ENCODE data around the gene TMEM259. TPM values are rescaled to one million over a fixed set of nuclear protein-coding genes. Genes with fewer than 3 reads are reported as not detected.

Gene TMEM259
- total and polyA plus RNA-seq, 8 donors, result 74.2 to 154 (median 101) TPM

DNA sequence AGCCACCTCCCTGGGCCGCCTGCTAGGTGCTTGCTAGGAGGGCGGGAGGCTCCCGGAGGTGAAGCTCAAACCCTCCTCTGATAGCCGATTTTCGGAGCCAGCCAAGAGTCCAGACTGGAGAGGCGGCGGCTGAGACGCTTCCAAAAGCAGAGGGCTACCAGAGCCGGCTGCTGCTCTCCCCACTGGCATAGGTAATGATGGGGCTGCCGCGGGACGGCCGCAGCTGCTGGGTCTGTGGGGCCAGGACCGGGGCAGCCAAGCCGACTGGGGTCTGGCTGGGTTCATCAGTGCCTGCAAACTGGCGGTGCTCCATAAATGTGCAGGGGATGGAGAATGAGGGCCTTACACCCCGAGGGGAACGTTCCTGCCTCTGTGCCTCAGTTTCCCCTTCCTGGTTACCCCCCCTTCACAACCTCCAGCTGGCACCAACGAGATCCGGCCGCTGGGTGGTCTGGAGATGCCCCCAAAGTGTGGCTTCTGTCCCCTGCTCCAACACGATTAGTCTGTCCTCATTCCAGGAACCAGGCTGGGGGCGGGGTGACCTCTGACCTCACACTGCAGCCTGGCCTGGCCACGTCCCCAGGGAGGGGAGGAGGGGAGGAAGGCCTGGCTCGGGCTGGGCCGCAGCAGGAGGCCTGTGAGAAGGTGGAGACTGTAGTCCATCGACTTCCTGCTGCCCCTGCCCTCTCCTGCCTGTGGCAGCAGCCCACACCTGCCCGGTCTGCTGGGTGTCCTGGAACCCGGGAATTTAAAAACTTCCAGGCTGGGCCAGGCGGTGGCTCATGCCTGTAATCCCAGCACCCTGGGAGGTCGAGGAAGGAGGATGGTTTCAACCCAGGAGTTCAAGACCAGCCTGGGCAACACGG, 40.6 kb downstream of the TMEM259 start:
- Histone ChIP-seq H3K27me3 (no peaks in the 10 kb centered on the region), H3K9me3 (no peaks in the 10 kb centered on the region), H3K4me1 (peaks cover 7 to 33% of the 10 kb centered on the region in 2 donors), H3K36me3 (no peaks in the 10 kb centered on the region), H3K27ac (no peak overlapping the region), H3K4me3 (no peak overlapping the region)
- DNase-seq (peak in 1 of 4 donors; percentile 78), ATAC-seq (no peak)
- intact Hi-C loops (cut with DNase I), result loop anchor here (5.0 to 10.0 kb wide), 2 partner anchors 58 to 206 kb away; no protein-coding TSS in a partner anchor
- TF ChIP-seq, protein P1, sequence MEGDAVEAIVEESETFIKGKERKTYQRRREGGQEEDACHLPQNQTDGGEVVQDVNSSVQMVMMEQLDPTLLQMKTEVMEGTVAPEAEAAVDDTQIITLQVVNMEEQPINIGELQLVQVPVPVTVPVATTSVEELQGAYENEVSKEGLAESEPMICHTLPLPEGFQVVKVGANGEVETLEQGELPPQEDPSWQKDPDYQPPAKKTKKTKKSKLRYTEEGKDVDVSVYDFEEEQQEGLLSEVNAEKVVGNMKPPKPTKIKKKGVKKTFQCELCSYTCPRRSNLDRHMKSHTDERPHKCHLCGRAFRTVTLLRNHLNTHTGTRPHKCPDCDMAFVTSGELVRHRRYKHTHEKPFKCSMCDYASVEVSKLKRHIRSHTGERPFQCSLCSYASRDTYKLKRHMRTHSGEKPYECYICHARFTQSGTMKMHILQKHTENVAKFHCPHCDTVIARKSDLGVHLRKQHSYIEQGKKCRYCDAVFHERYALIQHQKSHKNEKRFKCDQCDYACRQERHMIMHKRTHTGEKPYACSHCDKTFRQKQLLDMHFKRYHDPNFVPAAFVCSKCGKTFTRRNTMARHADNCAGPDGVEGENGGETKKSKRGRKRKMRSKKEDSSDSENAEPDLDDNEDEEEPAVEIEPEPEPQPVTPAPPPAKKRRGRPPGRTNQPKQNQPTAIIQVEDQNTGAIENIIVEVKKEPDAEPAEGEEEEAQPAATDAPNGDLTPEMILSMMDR (IDR thresholded peaks at IDR 0.05), result no peak

DNA sequence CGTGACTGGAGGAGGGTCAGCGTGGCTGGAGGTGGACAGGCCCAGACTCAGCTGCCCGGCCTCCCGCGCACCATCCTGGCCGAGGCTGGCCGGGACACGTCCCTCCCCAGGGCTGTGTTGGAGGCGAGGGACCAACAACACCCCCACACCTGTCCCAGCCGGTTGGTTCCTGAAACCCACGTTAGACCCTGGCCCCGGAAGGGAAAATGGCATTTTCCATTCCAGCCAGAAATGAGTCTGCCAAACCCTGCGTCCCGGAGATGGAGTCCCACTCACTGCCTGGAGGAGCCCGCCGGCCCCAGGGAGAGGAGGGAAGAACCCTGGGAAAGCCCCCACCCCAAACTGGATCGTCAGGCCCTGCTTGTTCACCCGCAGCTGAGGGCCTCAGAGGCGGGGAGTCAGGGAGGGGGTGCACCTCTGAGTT, 41.6 kb downstream of the TMEM259 start:
- H3K4me1 ChIP-seq, result peaks cover 7 to 25% of the 10 kb centered on the region in 2 donors
- H3K27ac ChIP-seq, result no peak overlapping the region
- H3K36me3 ChIP-seq, result peaks cover 0 to 1% of the 10 kb centered on the region in 2 donors
- no peaks in the 10 kb centered on the region for H3K27me3 ChIP-seq
- no peak overlapping the region for H3K4me3 ChIP-seq
- TF ChIP-seq, protein P1 (IDR thresholded peaks at IDR 0.05), result no peak
- ATAC-seq (no peak), DNase-seq (peak in 2 of 4 donors; percentile 57 to 74)
- intact Hi-C loops (cut with DNase I), result no loop called here
- no peaks in the 10 kb centered on the region for H3K9me3 ChIP-seq

DNA sequence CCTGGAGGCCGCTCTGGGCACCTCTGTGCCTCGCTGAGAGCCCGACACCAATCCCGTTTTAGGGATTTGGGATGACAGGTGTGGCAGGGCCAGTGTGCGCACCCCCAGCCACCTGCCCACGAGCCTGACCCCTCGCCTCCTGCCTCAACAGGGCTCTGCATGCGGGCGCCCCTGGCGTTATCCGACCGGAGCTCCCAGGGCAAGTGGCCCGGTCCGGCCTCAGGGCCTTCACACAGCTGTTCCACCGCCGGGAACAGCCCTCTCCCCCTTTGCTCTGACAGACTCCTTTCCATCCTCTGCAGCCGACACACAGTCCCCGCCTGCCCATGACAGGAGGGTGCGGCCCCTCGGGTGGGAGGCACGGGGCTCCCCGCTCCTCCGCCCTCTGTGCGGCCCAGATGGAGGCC, 43.9 kb downstream of the TMEM259 start:
- H3K4me3 ChIP-seq, result no peak overlapping the region
- no peaks in the 10 kb centered on the region for H3K27me3 ChIP-seq
- TF ChIP-seq, protein P1 (IDR thresholded peaks at IDR 0.05), result no peak
- peaks cover 0 to 18% of the 10 kb centered on the region in 2 donors for H3K36me3 ChIP-seq
- H3K27ac ChIP-seq, result no peak overlapping the region
- DNase-seq, result no peak
- intact Hi-C loops (cut with DNase I), result no loop called here
- no peak for ATAC-seq
- peaks cover 0 to 5% of the 10 kb centered on the region in 2 donors for H3K4me1 ChIP-seq
- no peaks in the 10 kb centered on the region for H3K9me3 ChIP-seq

DNA sequence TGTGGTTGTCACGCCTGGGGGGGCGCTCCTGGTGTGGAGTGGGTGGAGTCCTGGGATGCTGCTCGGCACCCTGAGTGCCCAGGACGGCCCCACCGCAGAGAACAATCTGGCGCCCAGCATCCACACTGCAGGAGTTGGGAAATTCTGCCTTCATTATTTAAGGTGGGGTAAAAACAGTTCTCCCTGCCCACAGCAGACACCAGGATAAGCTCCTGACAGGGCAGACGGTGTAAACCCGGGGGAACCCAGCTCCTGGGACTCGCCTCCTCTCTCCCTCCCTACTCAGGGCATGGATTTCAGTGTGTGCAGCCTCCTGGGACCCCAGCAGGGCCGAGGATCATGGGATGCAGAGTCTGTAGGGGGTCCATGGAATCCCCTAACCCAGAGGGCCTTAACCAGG, 44.4 kb downstream of the TMEM259 start:
- Histone ChIP-seq H3K4me3 (no peak overlapping the region), H3K27me3 (no peaks in the 10 kb centered on the region), H3K36me3 (peaks cover 0 to 24% of the 10 kb centered on the region in 2 donors), H3K9me3 (peaks cover 0 to under 1% of the 10 kb centered on the region in 2 donors), H3K4me1 (peaks cover 0 to 5% of the 10 kb centered on the region in 2 donors), H3K27ac (no peak overlapping the region)
- no peak for ATAC-seq
- TF ChIP-seq, protein P1 (IDR thresholded peaks at IDR 0.05), result no peak
- intact Hi-C loops (cut with DNase I), result no loop called here
- DNase-seq, result no peak

DNA sequence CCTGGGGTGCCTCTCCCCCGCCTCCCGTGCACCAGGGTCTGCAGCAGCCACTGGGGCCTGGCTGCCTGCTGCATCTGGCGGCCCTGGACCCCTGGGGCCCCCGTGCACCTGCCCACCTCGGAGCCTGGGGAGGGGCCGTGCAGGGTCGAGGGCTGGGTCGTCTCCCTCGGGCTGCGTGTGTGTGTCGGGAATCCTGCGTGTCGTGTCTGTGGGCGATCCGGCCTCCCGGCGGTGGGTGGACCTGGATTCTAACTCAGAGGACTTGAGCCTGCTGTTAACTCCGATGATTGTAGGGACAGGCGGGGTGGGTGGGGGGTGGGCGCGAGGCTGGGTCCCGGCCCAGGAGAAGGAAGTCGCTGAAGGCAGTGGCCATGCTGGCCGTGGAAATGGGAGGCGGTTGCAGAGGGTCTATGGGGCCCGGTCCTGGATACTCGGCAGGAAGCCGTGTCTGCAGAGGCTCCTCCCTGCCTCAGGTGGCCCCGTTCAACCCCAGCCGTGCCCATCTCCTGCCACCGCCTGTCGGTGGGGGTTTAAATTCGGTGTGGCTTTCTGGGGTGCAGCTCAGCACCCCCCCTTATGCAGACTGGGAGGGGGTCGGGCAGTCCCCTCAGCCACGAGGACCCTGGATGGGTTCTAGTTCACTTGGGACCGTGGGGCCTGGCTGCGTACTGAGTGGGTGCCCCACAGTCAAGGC, 46.2 kb downstream of the TMEM259 start:
- Histone ChIP-seq H3K36me3 (peaks cover 0 to 41% of the 10 kb centered on the region in 2 donors), H3K27me3 (no peaks in the 10 kb centered on the region), H3K4me3 (no peak overlapping the region), H3K4me1 (no peaks in the 10 kb centered on the region), H3K9me3 (peaks cover 0 to 15% of the 10 kb centered on the region in 2 donors), H3K27ac (no peak overlapping the region)
- no peak for DNase-seq
- TF ChIP-seq, protein P1 (IDR thresholded peaks at IDR 0.05), result no peak
- intact Hi-C loops (cut with DNase I), result no loop called here
- no peak for ATAC-seq
